WTC11 (cell line): ENCODE results near the gene PRDM5.

Experiments
- ATF1 ChIP-seq: sonication (generic); formaldehyde crosslinking; IDR thresholded peaks from 2 replicates; pipeline ENCODE4 v1.8.1; 2023; ENCODE audit warnings: mild to moderate bottlenecking, moderate library complexity, missing genetic modification reagents
- CREB1 ChIP-seq: sonication (generic); formaldehyde crosslinking; IDR thresholded peaks from 2 replicates; pipeline ENCODE4 v1.8.0; 2023; ENCODE audit warnings: mild to moderate bottlenecking, missing genetic modification reagents
- ESRRA ChIP-seq: sonication (generic); formaldehyde crosslinking; IDR thresholded peaks from 2 replicates; pipeline ENCODE4 v1.8.1; 2022; ENCODE audit warnings: mild to moderate bottlenecking, missing genetic modification reagents, borderline replicate concordance
- IRF2 ChIP-seq: sonication (generic); formaldehyde crosslinking; IDR thresholded peaks from 2 replicates; pipeline ENCODE4 v1.8.0; 2022; ENCODE audit warnings: low read depth, missing genetic modification reagents, borderline replicate concordance
- PRRX2 ChIP-seq: fragments of 250-450 bp; sonication (Bioruptor Pico); IDR thresholded peaks from 2 replicates; pipeline ENCODE4 v1.8.0; 2021; ENCODE audit warnings: mild to moderate bottlenecking
- SMAD4 ChIP-seq: sonication (generic); formaldehyde crosslinking; IDR thresholded peaks from 2 replicates; pipeline ENCODE4 v1.8.0; 2022; ENCODE audit warnings: mild to moderate bottlenecking, missing genetic modification reagents
- USF2 ChIP-seq: sonication (generic); formaldehyde crosslinking; IDR thresholded peaks from 2 replicates; pipeline ENCODE4 v1.8.1; 2023; ENCODE audit warnings: mild to moderate bottlenecking, missing genetic modification reagents, moderate library complexity
- ZNF121 ChIP-seq: sonication (generic); formaldehyde crosslinking; IDR thresholded peaks from 2 replicates; pipeline ENCODE4 v1.8.0; 2023; ENCODE audit warnings: missing genetic modification reagents
- ZNF138 ChIP-seq: sonication (generic); formaldehyde crosslinking; conservative IDR thresholded peaks from 2 replicates; pipeline ENCODE4 v1.8.1; 2022; ENCODE audit warnings: mild to moderate bottlenecking, moderate library complexity, missing genetic modification reagents
- ZNF232 ChIP-seq: sonication (generic); formaldehyde crosslinking; IDR thresholded peaks from 2 replicates; pipeline ENCODE4 v1.8.0; 2022; ENCODE audit warnings: mild to moderate bottlenecking, missing genetic modification reagents
- ZNF263 ChIP-seq: sonication (generic); formaldehyde crosslinking; IDR thresholded peaks from 2 replicates; pipeline ENCODE4 v1.8.1; 2022; ENCODE audit warnings: low read depth, mild to moderate bottlenecking, moderate library complexity, missing genetic modification reagents
- TF ChIP-seq, protein P1 (sequence below): sonication (generic); formaldehyde crosslinking; IDR thresholded peaks from 2 replicates; pipeline ENCODE4 v1.8.1; 2022; ENCODE audit warnings: low read depth, missing genetic modification reagents, borderline replicate concordance
- TF ChIP-seq, protein P2 (sequence below): fragments of 200-600 bp; IDR thresholded peaks from 2 replicates; pipeline ENCODE4 v1.8.0; 2022; ENCODE audit warnings: antibody characterized with exemption
- TF ChIP-seq, protein P3 (sequence below): sonication (generic); formaldehyde crosslinking; IDR thresholded peaks from 2 replicates; pipeline ENCODE4 v1.8.1; 2022; ENCODE audit warnings: missing genetic modification reagents, borderline replicate concordance

GRCh38 chr4:120903419-120903818, 19.1 kb downstream of the PRDM5 start:
- TF ChIP-seq, protein P1, sequence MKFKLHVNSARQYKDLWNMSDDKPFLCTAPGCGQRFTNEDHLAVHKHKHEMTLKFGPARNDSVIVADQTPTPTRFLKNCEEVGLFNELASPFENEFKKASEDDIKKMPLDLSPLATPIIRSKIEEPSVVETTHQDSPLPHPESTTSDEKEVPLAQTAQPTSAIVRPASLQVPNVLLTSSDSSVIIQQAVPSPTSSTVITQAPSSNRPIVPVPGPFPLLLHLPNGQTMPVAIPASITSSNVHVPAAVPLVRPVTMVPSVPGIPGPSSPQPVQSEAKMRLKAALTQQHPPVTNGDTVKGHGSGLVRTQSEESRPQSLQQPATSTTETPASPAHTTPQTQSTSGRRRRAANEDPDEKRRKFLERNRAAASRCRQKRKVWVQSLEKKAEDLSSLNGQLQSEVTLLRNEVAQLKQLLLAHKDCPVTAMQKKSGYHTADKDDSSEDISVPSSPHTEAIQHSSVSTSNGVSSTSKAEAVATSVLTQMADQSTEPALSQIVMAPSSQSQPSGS (CRISPR knock-in tag) = no peak
- TF ChIP-seq ATF1 (CRISPR knock-in tag) (no peak), ZNF121 (CRISPR knock-in tag) (no peak), PRRX2 (no peak), ZNF263 (CRISPR knock-in tag) (no peak), SMAD4 (CRISPR knock-in tag) (no peak), ZNF232 (CRISPR knock-in tag) (no peak), ESRRA (no peak), USF2 (no peak), IRF2 (CRISPR knock-in tag) (no peak), ZNF138 (CRISPR knock-in tag) (no peak), CREB1 (CRISPR knock-in tag) (no peak)
- TF ChIP-seq, protein P2, sequence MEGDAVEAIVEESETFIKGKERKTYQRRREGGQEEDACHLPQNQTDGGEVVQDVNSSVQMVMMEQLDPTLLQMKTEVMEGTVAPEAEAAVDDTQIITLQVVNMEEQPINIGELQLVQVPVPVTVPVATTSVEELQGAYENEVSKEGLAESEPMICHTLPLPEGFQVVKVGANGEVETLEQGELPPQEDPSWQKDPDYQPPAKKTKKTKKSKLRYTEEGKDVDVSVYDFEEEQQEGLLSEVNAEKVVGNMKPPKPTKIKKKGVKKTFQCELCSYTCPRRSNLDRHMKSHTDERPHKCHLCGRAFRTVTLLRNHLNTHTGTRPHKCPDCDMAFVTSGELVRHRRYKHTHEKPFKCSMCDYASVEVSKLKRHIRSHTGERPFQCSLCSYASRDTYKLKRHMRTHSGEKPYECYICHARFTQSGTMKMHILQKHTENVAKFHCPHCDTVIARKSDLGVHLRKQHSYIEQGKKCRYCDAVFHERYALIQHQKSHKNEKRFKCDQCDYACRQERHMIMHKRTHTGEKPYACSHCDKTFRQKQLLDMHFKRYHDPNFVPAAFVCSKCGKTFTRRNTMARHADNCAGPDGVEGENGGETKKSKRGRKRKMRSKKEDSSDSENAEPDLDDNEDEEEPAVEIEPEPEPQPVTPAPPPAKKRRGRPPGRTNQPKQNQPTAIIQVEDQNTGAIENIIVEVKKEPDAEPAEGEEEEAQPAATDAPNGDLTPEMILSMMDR = no peak
- TF ChIP-seq, protein P3, sequence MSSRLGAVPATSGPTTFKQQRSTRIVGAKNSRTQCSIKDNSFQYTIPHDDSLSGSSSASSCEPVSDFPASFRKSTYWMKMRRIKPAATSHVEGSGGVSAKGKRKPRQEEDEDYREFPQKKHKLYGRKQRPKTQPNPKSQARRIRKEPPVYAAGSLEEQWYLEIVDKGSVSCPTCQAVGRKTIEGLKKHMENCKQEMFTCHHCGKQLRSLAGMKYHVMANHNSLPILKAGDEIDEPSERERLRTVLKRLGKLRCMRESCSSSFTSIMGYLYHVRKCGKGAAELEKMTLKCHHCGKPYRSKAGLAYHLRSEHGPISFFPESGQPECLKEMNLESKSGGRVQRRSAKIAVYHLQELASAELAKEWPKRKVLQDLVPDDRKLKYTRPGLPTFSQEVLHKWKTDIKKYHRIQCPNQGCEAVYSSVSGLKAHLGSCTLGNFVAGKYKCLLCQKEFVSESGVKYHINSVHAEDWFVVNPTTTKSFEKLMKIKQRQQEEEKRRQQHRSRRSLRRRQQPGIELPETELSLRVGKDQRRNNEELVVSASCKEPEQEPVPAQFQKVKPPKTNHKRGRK = no peak
